Measurements from ENCODE around the gene OGDH. TPM values are rescaled to one million over a fixed set of nuclear protein-coding genes. Genes with fewer than 3 reads are reported as not detected.

The OGDH gene
- total and polyA plus RNA-seq, 2 of the 13 experiments (the other 11 are each of a cell fraction or from before 2014, with no cell fraction given): 17.4 to 25.4 TPM

GRCh38 chr7:44581879-44582603 is 24.4 kb upstream of the OGDH start, which contains the start of gene TMED4 (continued):
- TF ChIP-seq ZNF558 (CRISPR knock-in tag; IDR thresholded peaks at IDR 0.05; ENCODE audit: borderline replicate concordance): 0 out of 2 replicates have a peak, but pooled peaks have one; percentile 71
- peak; percentile 95 for TF ChIP-seq SPEN (CRISPR knock-in tag; IDR thresholded peaks at IDR 0.05; ENCODE audit: low read depth)
- TF ChIP-seq LCORL (IDR thresholded peaks at IDR 0.05): no peak
- TF ChIP-seq LCORL (CRISPR knock-in tag; IDR thresholded peaks at IDR 0.05): peak; percentile 50
- no peak for TF ChIP-seq ZNF44 (CRISPR knock-in tag; IDR thresholded peaks at IDR 0.05)
- TF ChIP-seq, protein P1, sequence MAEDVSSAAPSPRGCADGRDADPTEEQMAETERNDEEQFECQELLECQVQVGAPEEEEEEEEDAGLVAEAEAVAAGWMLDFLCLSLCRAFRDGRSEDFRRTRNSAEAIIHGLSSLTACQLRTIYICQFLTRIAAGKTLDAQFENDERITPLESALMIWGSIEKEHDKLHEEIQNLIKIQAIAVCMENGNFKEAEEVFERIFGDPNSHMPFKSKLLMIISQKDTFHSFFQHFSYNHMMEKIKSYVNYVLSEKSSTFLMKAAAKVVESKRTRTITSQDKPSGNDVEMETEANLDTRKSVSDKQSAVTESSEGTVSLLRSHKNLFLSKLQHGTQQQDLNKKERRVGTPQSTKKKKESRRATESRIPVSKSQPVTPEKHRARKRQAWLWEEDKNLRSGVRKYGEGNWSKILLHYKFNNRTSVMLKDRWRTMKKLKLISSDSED (CRISPR knock-in tag; IDR thresholded peaks at IDR 0.05): no peak
- TF ChIP-seq REPIN1 (CRISPR knock-in tag; IDR thresholded peaks at IDR 0.05; ENCODE audit: borderline replicate concordance, low read depth): peak; percentile 54; the same call in 1 of the 2 replicates
- 0 out of 2 replicates have a peak, but pooled peaks have one; percentile 21 for TF ChIP-seq ZNF792 (CRISPR knock-in tag; IDR thresholded peaks at IDR 0.05)
- TF ChIP-seq, protein P2, sequence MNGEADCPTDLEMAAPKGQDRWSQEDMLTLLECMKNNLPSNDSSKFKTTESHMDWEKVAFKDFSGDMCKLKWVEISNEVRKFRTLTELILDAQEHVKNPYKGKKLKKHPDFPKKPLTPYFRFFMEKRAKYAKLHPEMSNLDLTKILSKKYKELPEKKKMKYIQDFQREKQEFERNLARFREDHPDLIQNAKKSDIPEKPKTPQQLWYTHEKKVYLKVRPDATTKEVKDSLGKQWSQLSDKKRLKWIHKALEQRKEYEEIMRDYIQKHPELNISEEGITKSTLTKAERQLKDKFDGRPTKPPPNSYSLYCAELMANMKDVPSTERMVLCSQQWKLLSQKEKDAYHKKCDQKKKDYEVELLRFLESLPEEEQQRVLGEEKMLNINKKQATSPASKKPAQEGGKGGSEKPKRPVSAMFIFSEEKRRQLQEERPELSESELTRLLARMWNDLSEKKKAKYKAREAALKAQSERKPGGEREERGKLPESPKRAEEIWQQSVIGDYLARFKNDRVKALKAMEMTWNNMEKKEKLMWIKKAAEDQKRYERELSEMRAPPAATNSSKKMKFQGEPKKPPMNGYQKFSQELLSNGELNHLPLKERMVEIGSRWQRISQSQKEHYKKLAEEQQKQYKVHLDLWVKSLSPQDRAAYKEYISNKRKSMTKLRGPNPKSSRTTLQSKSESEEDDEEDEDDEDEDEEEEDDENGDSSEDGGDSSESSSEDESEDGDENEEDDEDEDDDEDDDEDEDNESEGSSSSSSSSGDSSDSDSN (CRISPR knock-in tag; IDR thresholded peaks at IDR 0.05): peak; percentile 78; the same call in 1 of the 2 replicates
- peak; percentile 11 for TF ChIP-seq GATAD2A (CRISPR knock-in tag; IDR thresholded peaks at IDR 0.05)
- peak; percentile 70 for TF ChIP-seq ZNF350 (CRISPR knock-in tag; IDR thresholded peaks at IDR 0.05; ENCODE audit: borderline replicate concordance, low read depth)
- TF ChIP-seq HIVEP1 (CRISPR knock-in tag; IDR thresholded peaks at IDR 0.05): no peak
- peak; percentile 90; the same call in 1 of the 2 replicates for TF ChIP-seq TMF1 (CRISPR knock-in tag; IDR thresholded peaks at IDR 0.05; ENCODE audit: low read depth)
- TF ChIP-seq PHF20 (CRISPR knock-in tag; IDR thresholded peaks at IDR 0.05): peak; percentile 79
- 0 out of 2 replicates have a peak, but pooled peaks have one; percentile 23 for TF ChIP-seq MYNN (CRISPR knock-in tag; IDR thresholded peaks at IDR 0.05; ENCODE audit: low read depth)
- TF ChIP-seq ERF (CRISPR knock-in tag; IDR thresholded peaks at IDR 0.05): peak; percentile 28
- TF ChIP-seq ZNF224 (CRISPR knock-in tag; IDR thresholded peaks at IDR 0.05): no peak; the same call in 1 of the 2 replicates
- TF ChIP-seq ZNF446 (CRISPR knock-in tag; IDR thresholded peaks at IDR 0.05): peak; percentile 24; the same call in 1 of the 2 replicates
- TF ChIP-seq, protein P3, sequence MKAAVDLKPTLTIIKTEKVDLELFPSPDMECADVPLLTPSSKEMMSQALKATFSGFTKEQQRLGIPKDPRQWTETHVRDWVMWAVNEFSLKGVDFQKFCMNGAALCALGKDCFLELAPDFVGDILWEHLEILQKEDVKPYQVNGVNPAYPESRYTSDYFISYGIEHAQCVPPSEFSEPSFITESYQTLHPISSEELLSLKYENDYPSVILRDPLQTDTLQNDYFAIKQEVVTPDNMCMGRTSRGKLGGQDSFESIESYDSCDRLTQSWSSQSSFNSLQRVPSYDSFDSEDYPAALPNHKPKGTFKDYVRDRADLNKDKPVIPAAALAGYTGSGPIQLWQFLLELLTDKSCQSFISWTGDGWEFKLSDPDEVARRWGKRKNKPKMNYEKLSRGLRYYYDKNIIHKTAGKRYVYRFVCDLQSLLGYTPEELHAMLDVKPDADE (CRISPR knock-in tag; IDR thresholded peaks at IDR 0.05): peak; percentile 73; the same call in 1 of the 2 replicates
- no peak; the same call in 1 of the 2 replicates for TF ChIP-seq ZSCAN25 (CRISPR knock-in tag; IDR thresholded peaks at IDR 0.05)
- peak; percentile 86 for TF ChIP-seq HNRNPLL (IDR thresholded peaks at IDR 0.05; ENCODE audit: low read depth, low read length, poor library complexity, severe bottlenecking)
- 0 out of 2 replicates have a peak, but pooled peaks have one; percentile 20 for TF ChIP-seq KMT2B (CRISPR knock-in tag; IDR thresholded peaks at IDR 0.05)
- 0 out of 2 replicates have a peak, but pooled peaks have one; percentile 69 for TF ChIP-seq KDM5B (CRISPR knock-in tag; IDR thresholded peaks at IDR 0.05; ENCODE audit: borderline replicate concordance)
- peak; percentile 83 for TF ChIP-seq ZSCAN31 (CRISPR knock-in tag; IDR thresholded peaks at IDR 0.05; ENCODE audit: low read depth)
- peak; percentile 89 for TF ChIP-seq SAFB2 (CRISPR knock-in tag; IDR thresholded peaks at IDR 0.05; ENCODE audit: borderline replicate concordance, low read depth)
- peak; percentile 40; the same call in 1 of the 2 replicates for TF ChIP-seq TP53 (CRISPR knock-in tag; conservative IDR thresholded peaks at IDR 0.05)
